D721Med (cell line): ENCODE results near the gene THOP1.

ENCODE experiments used
- DNase-seq: peaks from one replicate; pipeline ENCODE4 v3.0.0; 2011; ENCODE audit warnings: low spot score; ENCODE audit not compliant: insufficient read length
- FAIRE-seq: peaks from 2 replicates; lab custom pipeline; 2011; peaks lifted over from hg19 to GRCh38; lab: Jason Lieb, UNC
- CTCF ChIP-seq: IDR thresholded peaks from 2 replicates; pipeline ENCODE4 v1.5.1; 2012; ENCODE audit warnings: mild to moderate bottlenecking, control low read depth; ENCODE audit not compliant: insufficient read depth; ENCODE audit errors: missing control alignments

Gene THOP1

GRCh38 chr19:2756921-2757881 is 28.1 kb upstream of the THOP1 start:
- DNase-seq, result no peak
- FAIRE-seq, result no peak
- TF ChIP-seq CTCF, result no peak

GRCh38 chr19:2758601-2759313 is 26.5 kb upstream of the THOP1 start:
- DNase-seq (no peak), FAIRE-seq (no peak)
- TF ChIP-seq CTCF, result no peak

DNA sequence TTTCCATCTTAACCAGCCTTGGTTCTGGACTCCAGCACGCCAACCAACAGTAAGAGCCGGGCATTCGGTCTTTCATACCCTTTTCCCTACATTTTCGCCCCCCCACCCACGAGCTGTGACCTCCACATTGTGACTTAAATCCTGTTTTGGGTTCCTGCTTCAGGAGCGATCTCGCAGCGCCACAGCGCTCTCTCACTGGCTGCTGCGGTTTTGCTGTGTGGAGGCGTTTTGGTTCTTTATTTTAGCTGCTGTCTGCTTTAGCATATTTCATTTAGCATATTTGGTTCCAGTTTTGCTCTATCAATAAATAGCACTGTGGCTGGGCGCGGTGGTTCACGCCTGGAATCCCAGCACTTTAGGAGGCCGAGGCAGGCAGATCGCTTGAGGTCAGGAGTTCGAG is 25.9 kb upstream of the THOP1 start:
- no peak for TF ChIP-seq CTCF
- DNase-seq, result no peak
- no peak for FAIRE-seq

GRCh38 chr19:2759965-2760364 is 25.3 kb upstream of the THOP1 start:
- DNase-seq (no peak), FAIRE-seq (no peak)
- no peak for TF ChIP-seq CTCF

DNA sequence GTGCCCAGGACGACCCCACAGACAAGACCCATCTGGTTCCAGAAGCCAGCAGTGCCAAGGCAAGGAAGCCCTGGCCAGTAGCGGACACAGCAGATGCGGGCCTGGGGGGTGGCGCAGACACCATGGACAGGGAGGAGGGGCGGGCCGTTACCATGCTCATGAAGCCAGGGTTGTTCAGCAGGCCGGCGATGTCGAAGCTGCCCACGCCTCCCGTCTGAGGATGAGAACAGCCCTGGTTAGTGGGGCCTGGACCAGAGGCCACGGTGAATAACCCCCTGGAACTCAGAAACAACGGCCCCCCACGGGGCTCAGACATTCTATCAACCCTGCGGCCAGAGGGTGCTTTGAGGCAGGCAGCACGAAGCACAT is 24.0 kb upstream of the THOP1 start:
- TF ChIP-seq CTCF, result no peak
- FAIRE-seq (no peak), DNase-seq (no peak)

DNA sequence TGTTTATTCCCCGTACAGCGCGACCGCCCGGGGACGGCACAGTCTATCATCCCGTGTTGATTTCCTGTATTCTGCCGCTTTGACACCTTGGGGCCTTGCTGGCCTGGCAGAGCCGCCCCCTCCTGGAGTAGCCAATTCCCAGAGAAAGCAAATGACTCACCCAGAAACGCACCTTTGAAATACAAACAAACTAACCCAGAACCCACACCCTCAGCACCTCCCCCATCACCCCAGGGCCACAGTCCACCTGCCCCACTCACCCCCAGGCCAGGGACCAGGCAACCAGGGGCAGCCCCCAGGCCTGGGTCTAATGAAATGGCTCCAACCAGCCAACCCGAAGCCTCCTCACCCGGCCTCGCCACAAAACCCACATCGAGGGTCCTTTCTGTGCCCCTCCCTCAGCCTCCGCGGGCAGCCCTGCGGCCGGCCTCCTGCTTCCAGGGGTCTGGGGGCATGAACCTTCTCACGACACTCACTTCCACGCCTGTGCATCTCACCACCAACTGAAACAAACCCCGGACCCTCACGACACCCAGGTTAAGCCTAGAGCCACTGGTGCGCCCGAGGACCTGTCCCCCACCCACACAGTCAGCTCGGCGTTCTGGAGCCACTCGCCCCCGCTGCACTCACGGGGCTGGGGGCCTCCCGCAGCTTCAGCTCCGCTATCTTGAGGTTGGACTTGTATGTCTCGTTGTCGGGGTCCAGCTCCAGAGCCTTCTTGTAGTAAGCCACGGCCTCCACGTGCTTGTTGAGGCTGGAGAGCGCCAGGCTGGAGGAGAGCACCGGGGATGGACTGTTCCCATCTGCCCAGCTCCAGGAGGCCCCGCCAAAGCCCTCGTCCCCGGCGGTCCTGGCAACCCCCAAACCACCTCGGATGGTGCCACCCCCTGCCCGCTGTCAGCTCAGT is 23.2 kb upstream of the THOP1 start:
- no peak for DNase-seq
- TF ChIP-seq CTCF, result no peak
- FAIRE-seq, result no peak
